GM19438 (cell line): ENCODE measurements around the gene DAZL.

ENCODE experiments used
- ATAC-seq: cut with Tn5 transposase; IDR thresholded peaks from one replicate; pipeline ENCODE4 v1.9.1; 2021; ENCODE audit warnings: low read depth; ENCODE audit not compliant: unreplicated experiment

The DAZL gene

GRCh38 chr3:16546186-16547010 is 58.8 kb downstream of the DAZL start:
- no peak for ATAC-seq

GRCh38 chr3:16545413-16546185 is 59.6 kb downstream of the DAZL start:
- ATAC-seq = no peak

- ATAC-seq = no peak
Observed at GRCh38 chr3:16543242-16543864, 61.9 kb downstream of the DAZL start.

- ATAC-seq = no peak
Observed at GRCh38 chr3:16538507-16538906, 66.7 kb downstream of the DAZL start.

- no peak for ATAC-seq
Observed at GRCh38 chr3:16536996-16537395, 68.2 kb downstream of the DAZL start.
